Measurements from ENCODE around the gene KIAA0930. TPM values are rescaled to one million over a fixed set of nuclear protein-coding genes. Genes with fewer than 3 reads are reported as not detected.

The KIAA0930 gene
- total and polyA plus RNA-seq, 10 donors, result 32.6 to 93.1 (median 58.1) TPM

- intact Hi-C loops (cut with DNase I; ENCODE audit: low total_unique reads), result no loop called here
- no peaks in the 10 kb centered on the region for H3K9me3 ChIP-seq
- H3K27me3 ChIP-seq (replicated peaks in 1 of 7), result no peaks in the 10 kb centered on the region
- no peak for DNase-seq
- H3K36me3 ChIP-seq, result no peaks in the 10 kb centered on the region
- H3K4me3 ChIP-seq, result no peak overlapping the region
- no peak overlapping the region for H3K27ac ChIP-seq
- 85 to 95% (median 91%) methylated on average over 12 of the region's 12 CpGs for WGBS, 5 donors
- TF ChIP-seq CTCF (IDR thresholded peaks at IDR 0.05 in 8 of 11, conservative IDR thresholded peaks at IDR 0.05 in 3 of 11) (no peak), POLR2A (IDR thresholded peaks at IDR 0.05) (no peak), POLR2AphosphoS5 (IDR thresholded peaks at IDR 0.05) (no peak)
- peaks cover 3 to 30% (median 13%) of the 10 kb centered on the region in 6 donors for H3K4me1 ChIP-seq
Measured at GRCh38 chr22:45276507-45277105, 35.9 kb upstream of the KIAA0930 start.

- Histone ChIP-seq H3K4me1 (peaks cover 8 to 29% (median 18%) of the 10 kb centered on the region in 6 donors), H3K36me3 (no peaks in the 10 kb centered on the region), H3K4me3 (no peak overlapping the region), H3K27ac (no peak overlapping the region), H3K9me3 (no peaks in the 10 kb centered on the region), H3K27me3 (replicated peaks in 1 of 7) (peaks cover 0 to 16% (median 0%) of the 10 kb centered on the region in 7 donors)
- intact Hi-C loops (cut with DNase I; ENCODE audit: low total_unique reads), result no loop called here
- TF ChIP-seq POLR2AphosphoS5 (IDR thresholded peaks at IDR 0.05), result no peak
- no peak for TF ChIP-seq POLR2A (IDR thresholded peaks at IDR 0.05)
- no peak for TF ChIP-seq CTCF (IDR thresholded peaks at IDR 0.05 in 8 of 11, conservative IDR thresholded peaks at IDR 0.05 in 3 of 11)
- whole genome bisulfite sequencing, 5 donors, result 78 to 95% (median 86%) methylated on average over 15 of the region's 15 CpGs
- no peak for DNase-seq
Measured at GRCh38 chr22:45273452-45274075, 32.9 kb upstream of the KIAA0930 start.

DNA sequence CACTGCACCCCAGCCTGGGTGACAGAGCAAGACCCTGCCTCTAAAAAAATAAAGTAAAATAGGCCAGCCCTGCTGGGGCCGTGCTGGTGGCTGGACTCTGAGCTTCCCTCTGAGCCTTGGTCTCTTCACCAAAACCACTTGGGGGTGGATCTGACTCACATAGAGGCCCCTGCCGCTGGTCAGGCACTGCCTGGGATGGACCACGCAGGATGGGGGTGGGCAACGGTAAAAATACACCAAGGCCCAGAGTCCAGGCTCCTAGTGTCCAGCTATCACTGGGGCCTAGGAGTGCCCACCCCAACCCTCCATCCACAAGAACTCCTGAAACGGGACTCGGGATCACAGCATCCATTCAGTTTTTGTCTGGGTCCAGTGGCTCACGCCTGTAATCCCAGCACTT is 31.8 kb upstream of the KIAA0930 start:
- intact Hi-C loops (cut with DNase I; ENCODE audit: low total_unique reads), result no loop called here
- peak overlapping the region in 7 of 8 donors; percentile 15 to 66 (median 54) for H3K27ac ChIP-seq
- no peak for TF ChIP-seq POLR2AphosphoS5 (IDR thresholded peaks at IDR 0.05)
- no peak for TF ChIP-seq CTCF (IDR thresholded peaks at IDR 0.05 in 8 of 11, conservative IDR thresholded peaks at IDR 0.05 in 3 of 11)
- H3K9me3 ChIP-seq, result no peaks in the 10 kb centered on the region
- H3K27me3 ChIP-seq (replicated peaks in 1 of 7), result peaks cover 0 to 24% (median 0%) of the 10 kb centered on the region in 7 donors
- 87 to 94% (median 89%) methylated on average over 6 to 7 of the region's 7 CpGs for WGBS, 5 donors
- H3K4me1 ChIP-seq, result peaks cover 8 to 36% (median 22%) of the 10 kb centered on the region in 6 donors
- H3K36me3 ChIP-seq, result no peaks in the 10 kb centered on the region
- no peak overlapping the region for H3K4me3 ChIP-seq
- DNase-seq, result no peak

GRCh38 chr22:45271667-45272201 is 31.0 kb upstream of the KIAA0930 start:
- DNase-seq, result no peak
- H3K9me3 ChIP-seq, result no peaks in the 10 kb centered on the region
- H3K27ac ChIP-seq, result peak overlapping the region in 6 of 8 donors; percentile 15 to 66 (median 56)
- no peaks in the 10 kb centered on the region for H3K36me3 ChIP-seq
- intact Hi-C loops (cut with DNase I; ENCODE audit: low total_unique reads), result no loop called here
- 56 to 73% (median 68%) methylated on average over 13 of the region's 13 CpGs for WGBS, 5 donors
- H3K27me3 ChIP-seq (replicated peaks in 1 of 7), result peaks cover 0 to 27% (median 0%) of the 10 kb centered on the region in 7 donors
- TF ChIP-seq POLR2A (IDR thresholded peaks at IDR 0.05), result no peak
- peak in 2 of 3 donors; percentile 25 to 58 for TF ChIP-seq POLR2AphosphoS5 (IDR thresholded peaks at IDR 0.05)
- no peak for TF ChIP-seq CTCF (IDR thresholded peaks at IDR 0.05 in 8 of 11, conservative IDR thresholded peaks at IDR 0.05 in 3 of 11)
- peaks cover 8 to 36% (median 22%) of the 10 kb centered on the region in 6 donors for H3K4me1 ChIP-seq
- no peak overlapping the region for H3K4me3 ChIP-seq

Data from spleen (tissue), 11 donors.